Measurements from ENCODE around the gene ZDHHC3. TPM values are rescaled to one million over a fixed set of nuclear protein-coding genes. Genes with fewer than 3 reads are reported as not detected.
A peak's percentile ranks its signal among the peaks of the same experiment; 100 is the strongest.

Gene ZDHHC3
- total and polyA plus RNA-seq, 9 donors: 28.6 to 81.2 (median 46.2) TPM

- Histone ChIP-seq H3K27me3 (no peaks in the 10 kb centered on the region), H3K27ac (no peak overlapping the region), H3K4me3 (no peak overlapping the region), H3K9me3 (no peaks in the 10 kb centered on the region), H3K4me1 (ENCODE audit: insufficient read depth) (peaks cover 4% of the 10 kb centered on the region), H3K36me3 (no peaks in the 10 kb centered on the region)
- DNase-seq: no peak
- TF ChIP-seq POLR2A (IDR thresholded peaks at IDR 0.05) (no peak), EP300 (IDR thresholded peaks at IDR 0.05) (no peak), CTCF (IDR thresholded peaks at IDR 0.05) (no peak)
- intact Hi-C loops (cut with DNase I): no loop called here
- 87 to 89% (median 87%) methylated on average over 2 of the region's 2 CpGs for WGBS, 3 donors
Observed at GRCh38 chr3:45002139-45002660, 26.2 kb upstream of the ZDHHC3 start.

DNA sequence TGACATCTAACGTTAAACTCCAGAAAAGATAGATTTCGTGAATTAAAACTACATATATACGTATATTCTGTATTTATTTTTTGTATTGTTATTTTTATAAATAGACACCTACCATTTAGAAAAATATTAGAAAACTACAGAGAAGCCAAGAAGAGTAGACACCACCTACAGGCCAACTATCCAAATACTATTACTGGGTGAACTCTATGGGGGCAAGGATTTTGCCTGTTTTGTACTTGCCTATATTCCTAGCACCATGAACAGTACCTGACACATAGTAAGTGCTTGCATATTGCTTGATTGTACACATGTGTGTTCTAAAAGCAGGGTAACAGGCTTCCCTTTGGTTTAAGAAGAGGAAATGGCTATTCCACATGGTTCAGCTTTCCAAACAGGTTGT lies 25.8 kb upstream of the ZDHHC3 start:
- 95 to 99% (median 98%) methylated on average over 3 of the region's 3 CpGs for WGBS, 3 donors

DNA sequence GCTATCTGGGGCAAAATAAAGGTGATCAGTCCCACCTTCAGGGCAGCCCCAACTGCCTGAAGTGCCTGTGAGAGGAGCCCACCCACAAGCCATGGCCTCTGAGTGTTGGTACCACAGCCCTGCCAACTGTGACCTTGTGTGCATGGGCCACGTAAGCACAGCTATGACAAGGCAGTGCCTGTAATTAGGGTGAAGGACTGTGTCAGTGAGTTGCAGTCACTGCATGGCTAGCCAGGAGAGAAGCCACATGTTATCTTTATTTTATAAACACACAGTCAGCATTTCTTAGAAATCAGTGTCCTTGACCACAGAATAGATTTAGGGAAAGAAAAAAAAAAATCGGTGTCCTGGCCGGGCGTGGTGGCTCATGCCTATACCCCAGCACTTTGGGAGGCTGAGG lies 24.8 kb upstream of the ZDHHC3 start:
- peaks cover 3% of the 10 kb centered on the region for H3K4me1 ChIP-seq (ENCODE audit: insufficient read depth)
- TF ChIP-seq POLR2A (IDR thresholded peaks at IDR 0.05) (no peak), CTCF (IDR thresholded peaks at IDR 0.05) (no peak), EP300 (IDR thresholded peaks at IDR 0.05) (no peak)
- no peak overlapping the region for H3K4me3 ChIP-seq
- no peaks in the 10 kb centered on the region for H3K9me3 ChIP-seq
- WGBS, 3 donors: 36 to 71% (median 58%) methylated on average over 4 of the region's 4 CpGs
- H3K36me3 ChIP-seq: no peaks in the 10 kb centered on the region
- intact Hi-C loops (cut with DNase I): no loop called here
- no peaks in the 10 kb centered on the region for H3K27me3 ChIP-seq
- DNase-seq: no peak
- no peak overlapping the region for H3K27ac ChIP-seq

More for the DNA sequence above, 25.8 kb upstream of the ZDHHC3 start:
- H3K36me3 ChIP-seq: no peaks in the 10 kb centered on the region
- no peaks in the 10 kb centered on the region for H3K27me3 ChIP-seq
- no peak overlapping the region for H3K4me3 ChIP-seq
- DNase-seq: no peak
- TF ChIP-seq EP300 (IDR thresholded peaks at IDR 0.05) (no peak), CTCF (IDR thresholded peaks at IDR 0.05) (no peak), POLR2A (IDR thresholded peaks at IDR 0.05) (no peak)
- H3K9me3 ChIP-seq: no peaks in the 10 kb centered on the region
- no peak overlapping the region for H3K27ac ChIP-seq
- H3K4me1 ChIP-seq (ENCODE audit: insufficient read depth): peaks cover 3% of the 10 kb centered on the region
- intact Hi-C loops (cut with DNase I): no loop called here

- TF ChIP-seq EP300 (IDR thresholded peaks at IDR 0.05) (no peak), CTCF (IDR thresholded peaks at IDR 0.05) (no peak), POLR2A (IDR thresholded peaks at IDR 0.05) (no peak)
- no peaks in the 10 kb centered on the region for H3K27me3 ChIP-seq
- no peak overlapping the region for H3K4me3 ChIP-seq
- DNase-seq: peak in 1 of 5 donors; percentile 40
- WGBS, 3 donors: 46 to 62% (median 52%) methylated on average over 2 of the region's 2 CpGs
- H3K36me3 ChIP-seq: no peaks in the 10 kb centered on the region
- H3K9me3 ChIP-seq: no peaks in the 10 kb centered on the region
- intact Hi-C loops (cut with DNase I): no loop called here
- H3K4me1 ChIP-seq (ENCODE audit: insufficient read depth): peaks cover 6% of the 10 kb centered on the region
- no peak overlapping the region for H3K27ac ChIP-seq
Observed at GRCh38 chr3:44999782-45000181, 23.8 kb upstream of the ZDHHC3 start.
